ENCODE data around the gene CEP57. TPM values are rescaled to one million over a fixed set of nuclear protein-coding genes. Genes with fewer than 3 reads are reported as not detected.

The CEP57 gene
- total RNA-seq, 4 donors from 2014 or later, result 10.2 to 20.5 (median 16.9) TPM

- Histone ChIP-seq H3K9me3 (no peaks in the 10 kb centered on the region), H3K4me1 (no peaks in the 10 kb centered on the region), H3K36me3 (peaks cover 0 to 25% of the 10 kb centered on the region in 2 donors), H3K4me3 (no peak overlapping the region), H3K27me3 (no peaks in the 10 kb centered on the region), H3K27ac (no peak overlapping the region)
- no peak for ATAC-seq
- intact Hi-C loops (cut with DNase I; ENCODE audit: low total_unique reads) (no loop called here), in situ Hi-C loops (cut with MboI; ENCODE audit: low sequenced_read_pairs in 4 of 4) (no loop called here)
- no peak for DNase-seq
- TF ChIP-seq POLR2A (IDR thresholded peaks at IDR 0.05), result no peak
- TF ChIP-seq, protein P1, sequence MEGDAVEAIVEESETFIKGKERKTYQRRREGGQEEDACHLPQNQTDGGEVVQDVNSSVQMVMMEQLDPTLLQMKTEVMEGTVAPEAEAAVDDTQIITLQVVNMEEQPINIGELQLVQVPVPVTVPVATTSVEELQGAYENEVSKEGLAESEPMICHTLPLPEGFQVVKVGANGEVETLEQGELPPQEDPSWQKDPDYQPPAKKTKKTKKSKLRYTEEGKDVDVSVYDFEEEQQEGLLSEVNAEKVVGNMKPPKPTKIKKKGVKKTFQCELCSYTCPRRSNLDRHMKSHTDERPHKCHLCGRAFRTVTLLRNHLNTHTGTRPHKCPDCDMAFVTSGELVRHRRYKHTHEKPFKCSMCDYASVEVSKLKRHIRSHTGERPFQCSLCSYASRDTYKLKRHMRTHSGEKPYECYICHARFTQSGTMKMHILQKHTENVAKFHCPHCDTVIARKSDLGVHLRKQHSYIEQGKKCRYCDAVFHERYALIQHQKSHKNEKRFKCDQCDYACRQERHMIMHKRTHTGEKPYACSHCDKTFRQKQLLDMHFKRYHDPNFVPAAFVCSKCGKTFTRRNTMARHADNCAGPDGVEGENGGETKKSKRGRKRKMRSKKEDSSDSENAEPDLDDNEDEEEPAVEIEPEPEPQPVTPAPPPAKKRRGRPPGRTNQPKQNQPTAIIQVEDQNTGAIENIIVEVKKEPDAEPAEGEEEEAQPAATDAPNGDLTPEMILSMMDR (IDR thresholded peaks at IDR 0.05 in 4 of 5, conservative IDR thresholded peaks at IDR 0.05 in 1 of 5), result no peak
These were observed 31.3 kb downstream of the CEP57 start for GRCh38 chr11:95821640-95822039.

DNA sequence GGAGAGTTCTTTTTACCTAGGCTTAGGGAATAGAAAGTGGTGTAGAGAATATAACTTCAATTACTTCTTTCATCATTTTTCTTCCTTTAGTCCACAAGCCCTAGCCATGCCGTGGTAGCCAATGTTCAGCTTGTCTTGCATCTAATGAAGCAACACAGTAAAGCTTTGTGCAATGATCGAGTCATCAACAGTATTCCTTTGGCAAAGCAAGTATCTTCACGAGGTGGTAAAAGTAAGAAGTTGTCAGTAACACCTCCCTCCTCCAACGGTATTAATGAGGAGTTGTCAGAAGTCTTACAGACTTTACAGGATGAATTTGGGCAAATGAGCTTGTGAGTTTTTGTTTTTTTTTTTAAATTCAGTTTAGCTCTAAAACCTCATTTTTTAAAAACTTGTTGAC is 37.4 kb downstream of the CEP57 start:
- ATAC-seq (no peak), DNase-seq (no peak)
- no peaks in the 10 kb centered on the region for H3K4me1 ChIP-seq
- H3K36me3 ChIP-seq, result peaks cover 0 to 37% of the 10 kb centered on the region in 2 donors
- no peaks in the 10 kb centered on the region for H3K9me3 ChIP-seq
- H3K27ac ChIP-seq, result no peak overlapping the region
- in situ Hi-C loops (cut with MboI; ENCODE audit: low sequenced_read_pairs in 4 of 4) (loop anchor here in 2 of 4 donors (25.0 kb wide), 2 partner anchors 535 to 560 kb away; partner anchors contain the start of genes CCDC82 (in 1 of the 2) and JRKL (in 1 of the 2)), intact Hi-C loops (cut with DNase I; ENCODE audit: low total_unique reads) (no loop called here)
- no peaks in the 10 kb centered on the region for H3K27me3 ChIP-seq
- no peak overlapping the region for H3K4me3 ChIP-seq
- TF ChIP-seq POLR2A (IDR thresholded peaks at IDR 0.05), result no peak
- TF ChIP-seq, protein P1 (IDR thresholded peaks at IDR 0.05 in 4 of 5, conservative IDR thresholded peaks at IDR 0.05 in 1 of 5), result no peak

- Histone ChIP-seq H3K36me3 (peaks cover 2 to 48% of the 10 kb centered on the region in 2 donors), H3K9me3 (no peaks in the 10 kb centered on the region), H3K4me1 (no peaks in the 10 kb centered on the region), H3K27me3 (no peaks in the 10 kb centered on the region), H3K4me3 (no peak overlapping the region), H3K27ac (no peak overlapping the region)
- TF ChIP-seq POLR2A (IDR thresholded peaks at IDR 0.05), result no peak
- TF ChIP-seq, protein P1 (IDR thresholded peaks at IDR 0.05 in 4 of 5, conservative IDR thresholded peaks at IDR 0.05 in 1 of 5), result no peak
- in situ Hi-C loops (cut with MboI; ENCODE audit: low sequenced_read_pairs in 4 of 4) (loop anchor here (10.0 to 25.0 kb wide), 3 partner anchors 533 to 595 kb away; partner anchors contain the start of genes CCDC82 (in 1 of the 4) and JRKL (in 1 of the 4)), intact Hi-C loops (cut with DNase I; ENCODE audit: low total_unique reads) (no loop called here)
- DNase-seq (no peak), ATAC-seq (no peak)
These were observed 39.4 kb downstream of the CEP57 start for GRCh38 chr11:95829580-95830259.

- DNase-seq, result no peak
- Histone ChIP-seq H3K36me3 (peaks cover 2 to 58% of the 10 kb centered on the region in 2 donors), H3K4me1 (peaks cover 0 to 6% of the 10 kb centered on the region in 2 donors), H3K27me3 (no peaks in the 10 kb centered on the region), H3K9me3 (no peaks in the 10 kb centered on the region), H3K4me3 (no peak overlapping the region), H3K27ac (no peak overlapping the region)
- in situ Hi-C loops (cut with MboI; ENCODE audit: low sequenced_read_pairs in 4 of 4), result loop anchor here (10.0 to 25.0 kb wide), 3 partner anchors 531 to 593 kb away; partner anchors contain the start of genes CCDC82 (in 1 of the 4) and JRKL (in 1 of the 4)
- ATAC-seq, result no peak
- intact Hi-C loops (cut with DNase I; ENCODE audit: low total_unique reads), result no loop called here
- TF ChIP-seq, protein P1 (IDR thresholded peaks at IDR 0.05 in 4 of 5, conservative IDR thresholded peaks at IDR 0.05 in 1 of 5), result no peak
These were observed 41.0 kb downstream of the CEP57 start for GRCh38 chr11:95831198-95831883.
